Islet precursor cell (in vitro differentiated cells): ENCODE results near the gene KCNK1.
A peak's percentile ranks its signal among the peaks of the same experiment; 100 is the strongest.
"Not testable (repeated sequence)": the region's sequence is repeated elsewhere in the genome, so short reads cannot be mapped to it uniquely, and the experiment has no call there.

Experiments used
- DNase-seq: peaks from one replicate; pipeline ENCODE4 v3.0.0-alpha.2; 2018

KCNK1 gene

GRCh38 chr1:233608988-233609387, 4.9 kb upstream of the KCNK1 start:
- no peak for DNase-seq

DNA sequence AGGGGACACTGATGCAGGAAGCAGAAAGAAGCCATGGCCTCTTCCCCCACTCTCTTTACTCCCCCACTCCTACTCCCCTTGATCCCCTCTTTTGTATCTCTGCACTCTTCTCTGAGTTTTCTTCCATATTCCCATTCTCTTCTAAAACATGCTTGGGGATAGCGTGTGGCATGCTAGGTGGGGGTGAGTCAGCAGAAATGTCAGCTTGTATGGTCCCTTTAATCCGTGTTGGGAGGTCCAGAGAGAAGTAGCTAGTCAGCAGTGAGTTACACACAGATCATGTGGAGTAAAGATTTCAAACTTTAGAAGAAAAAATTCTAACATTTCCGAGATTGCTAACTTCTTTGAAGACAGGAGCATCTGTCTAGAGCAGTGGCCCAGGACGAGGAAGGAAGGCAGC, 4.0 kb upstream of the KCNK1 start:
- DNase-seq, result no peak

DNA sequence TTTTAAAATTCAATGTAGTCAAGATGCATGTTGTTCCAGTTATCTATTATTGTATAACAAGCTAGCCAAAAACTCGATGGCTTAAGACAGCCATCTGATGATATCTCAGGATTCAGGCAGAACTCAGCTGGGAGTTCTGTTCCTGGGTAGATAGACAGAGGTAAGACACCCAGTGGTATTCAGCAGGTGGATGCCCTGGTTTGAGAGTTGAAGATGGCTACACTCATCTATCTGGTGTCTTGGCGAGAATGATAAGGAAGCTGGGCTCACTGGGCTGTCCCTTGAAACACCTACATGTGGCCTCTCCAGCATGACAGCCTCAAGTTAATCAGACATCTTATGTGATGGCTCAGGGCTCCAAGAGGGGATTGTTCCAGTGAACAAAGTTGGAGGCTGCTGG, 3.3 kb upstream of the KCNK1 start:
- DNase-seq, result no peak

DNA sequence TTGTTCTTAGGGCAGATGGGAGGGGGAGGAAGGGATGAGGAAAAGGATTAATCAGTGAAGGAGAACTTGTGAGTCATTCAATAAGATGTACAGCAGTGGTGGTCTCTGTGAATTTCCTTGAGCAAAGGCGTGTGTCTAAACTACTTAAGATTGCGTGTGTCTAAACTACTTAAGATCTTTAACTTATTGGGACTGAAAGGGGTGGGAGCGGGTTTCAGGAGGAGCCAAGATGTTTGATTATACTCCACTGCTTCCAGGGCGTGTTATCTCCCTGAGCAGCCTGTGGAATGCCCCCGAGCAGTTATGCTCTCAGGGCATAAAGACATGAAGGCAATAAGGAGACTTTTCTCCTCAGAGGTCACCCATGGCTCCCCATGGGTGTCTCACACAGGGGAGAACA, 2.5 kb upstream of the KCNK1 start:
- not testable (repeated sequence) for DNase-seq

GRCh38 chr1:233614173-233614742, 352 bp downstream of the KCNK1 start:
- peak; percentile 81 for DNase-seq

DNA sequence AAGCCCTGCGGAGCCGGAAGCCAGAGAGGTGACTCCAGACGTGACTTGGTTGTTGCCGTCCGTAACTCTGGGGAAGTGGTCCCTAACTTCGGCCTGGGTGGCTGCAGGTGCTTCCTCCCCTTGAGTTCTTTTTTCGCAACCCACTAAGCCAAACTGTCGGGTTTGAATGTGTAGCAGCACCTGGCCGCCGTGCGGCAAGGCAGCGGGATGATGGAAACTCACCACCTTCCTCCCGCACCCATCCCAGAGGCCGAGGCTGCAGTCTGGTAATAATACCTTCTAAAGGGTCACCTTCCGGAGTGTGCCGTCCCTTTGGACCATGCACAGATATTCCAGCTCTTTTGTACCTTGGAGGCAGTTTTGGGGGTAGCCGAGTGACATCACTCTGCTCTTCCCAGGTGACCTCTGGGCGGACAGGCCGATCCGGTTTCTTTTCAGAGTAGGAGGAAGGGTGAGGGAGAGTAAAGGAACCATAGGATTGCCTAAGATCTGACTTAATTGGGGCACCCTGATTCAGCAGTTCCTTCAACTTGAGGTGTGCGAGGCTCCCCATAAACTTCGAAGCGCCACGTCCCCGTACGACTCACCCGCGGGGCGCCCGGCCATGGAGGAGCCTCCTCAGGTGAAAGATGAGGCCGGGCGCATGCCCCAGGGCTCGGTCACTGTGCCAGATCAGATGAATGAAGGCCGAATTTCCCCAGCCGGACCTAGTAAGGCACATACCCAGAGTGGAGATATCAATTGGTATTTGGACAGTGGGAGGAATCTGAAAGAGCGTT, 1.0 kb downstream of the KCNK1 start:
- no peak for DNase-seq

DNA sequence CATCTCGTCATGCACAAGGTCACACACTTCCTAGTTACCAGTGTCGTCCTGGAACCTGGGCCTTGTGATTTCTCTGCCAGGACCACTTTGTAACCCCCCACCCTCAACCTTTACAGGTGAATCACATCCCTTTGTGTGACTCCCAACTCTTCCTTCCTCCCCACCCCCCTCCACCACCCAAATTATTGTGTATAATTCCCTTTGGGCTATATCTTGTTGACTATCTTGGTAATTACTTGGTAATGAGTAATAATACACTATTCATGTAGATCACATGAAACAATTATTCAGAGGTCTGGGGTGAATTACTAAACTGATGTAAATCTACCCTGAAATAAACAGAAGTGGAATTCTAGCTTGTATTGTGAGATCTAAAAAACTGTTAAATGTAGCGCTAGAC, 1.7 kb downstream of the KCNK1 start:
- DNase-seq, result no peak

DNA sequence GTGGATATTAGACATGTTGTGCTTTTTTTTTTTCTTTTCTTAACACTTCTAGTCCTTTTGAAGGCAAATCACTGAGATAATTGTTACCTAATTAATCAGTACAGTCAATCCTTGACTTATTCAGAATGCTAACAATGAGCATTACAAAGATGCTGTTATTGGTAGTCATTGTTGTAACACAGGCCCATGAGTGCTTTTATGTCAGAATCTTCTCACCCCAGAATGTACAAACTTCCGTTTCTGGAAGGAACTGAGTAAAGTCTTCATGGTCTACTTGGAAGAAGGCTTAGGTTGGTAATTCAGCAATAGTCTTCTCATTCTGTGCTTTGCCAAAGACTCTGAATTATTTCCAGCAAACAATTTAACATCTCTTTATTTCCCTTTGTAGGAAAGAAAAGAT, 3.1 kb downstream of the KCNK1 start:
- DNase-seq, result no peak

DNA sequence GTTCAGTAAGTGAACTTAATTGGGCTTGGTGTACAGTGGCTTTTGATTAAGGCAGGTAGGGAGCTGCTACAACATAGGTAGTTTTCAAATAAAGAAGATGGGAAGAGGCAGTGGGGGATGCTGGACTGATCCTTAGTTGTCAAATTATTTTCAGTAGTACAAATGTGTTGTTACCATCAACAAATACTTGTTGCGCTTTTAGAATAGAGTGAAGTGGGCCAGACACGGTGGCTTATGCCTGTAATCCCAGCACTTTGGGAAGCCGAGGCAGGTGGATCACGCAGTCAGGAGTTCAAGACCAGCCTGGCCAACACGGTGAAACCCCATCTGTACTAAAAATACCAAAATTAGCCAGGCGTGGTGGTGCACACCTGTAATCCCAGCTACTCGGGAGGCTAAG, 5.5 kb downstream of the KCNK1 start:
- not testable (repeated sequence) for DNase-seq

DNA sequence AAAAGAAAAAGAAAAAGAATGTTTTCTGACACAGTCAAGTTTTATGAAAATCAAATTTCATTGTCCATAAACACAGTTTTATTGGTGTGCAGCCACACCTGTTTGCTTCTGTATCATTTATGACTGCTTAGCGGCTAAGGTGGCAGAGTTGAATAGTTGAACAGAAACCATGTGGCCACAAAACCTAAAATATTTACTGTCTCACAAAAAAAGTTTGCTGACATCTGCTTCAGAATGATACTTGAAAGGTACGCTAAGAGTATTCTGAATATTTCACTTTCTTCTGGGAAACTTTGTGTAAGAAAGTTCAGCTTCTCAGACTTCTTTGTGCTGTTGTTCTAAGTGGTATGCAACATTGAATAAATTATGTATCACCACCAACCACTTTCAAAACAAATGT, 6.2 kb downstream of the KCNK1 start:
- no peak for DNase-seq

- no peak for DNase-seq
Observed at GRCh38 chr1:233621923-233622322, 8.0 kb downstream of the KCNK1 start.

DNA sequence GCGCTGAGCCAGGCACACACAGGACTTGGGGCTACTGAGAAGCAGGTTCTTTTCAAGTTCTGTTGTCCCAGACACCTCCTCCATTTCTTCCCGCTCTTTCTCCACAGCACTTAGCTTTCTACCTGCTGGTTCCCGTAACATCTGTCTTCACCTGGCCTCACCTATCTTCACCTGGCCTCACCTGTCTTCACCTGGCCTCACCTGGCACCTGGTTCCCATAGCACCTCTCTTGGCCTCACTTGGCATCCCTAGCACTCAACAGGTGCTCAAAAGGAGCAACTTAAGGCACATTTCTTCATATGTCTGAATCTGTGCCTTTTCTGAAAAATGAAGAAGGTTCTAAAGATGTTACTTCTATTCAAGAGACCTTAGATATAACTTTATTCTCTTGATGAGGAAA, 10.4 kb downstream of the KCNK1 start:
- no peak for DNase-seq

- DNase-seq, result no peak
Observed at GRCh38 chr1:233625087-233625486, 11.2 kb downstream of the KCNK1 start.

- DNase-seq, result no peak
Observed at GRCh38 chr1:233625510-233625981, 11.6 kb downstream of the KCNK1 start.

- no peak for DNase-seq
Observed at GRCh38 chr1:233627376-233627775, 13.5 kb downstream of the KCNK1 start.

GRCh38 chr1:233627823-233628222, 13.9 kb downstream of the KCNK1 start:
- no peak for DNase-seq

DNA sequence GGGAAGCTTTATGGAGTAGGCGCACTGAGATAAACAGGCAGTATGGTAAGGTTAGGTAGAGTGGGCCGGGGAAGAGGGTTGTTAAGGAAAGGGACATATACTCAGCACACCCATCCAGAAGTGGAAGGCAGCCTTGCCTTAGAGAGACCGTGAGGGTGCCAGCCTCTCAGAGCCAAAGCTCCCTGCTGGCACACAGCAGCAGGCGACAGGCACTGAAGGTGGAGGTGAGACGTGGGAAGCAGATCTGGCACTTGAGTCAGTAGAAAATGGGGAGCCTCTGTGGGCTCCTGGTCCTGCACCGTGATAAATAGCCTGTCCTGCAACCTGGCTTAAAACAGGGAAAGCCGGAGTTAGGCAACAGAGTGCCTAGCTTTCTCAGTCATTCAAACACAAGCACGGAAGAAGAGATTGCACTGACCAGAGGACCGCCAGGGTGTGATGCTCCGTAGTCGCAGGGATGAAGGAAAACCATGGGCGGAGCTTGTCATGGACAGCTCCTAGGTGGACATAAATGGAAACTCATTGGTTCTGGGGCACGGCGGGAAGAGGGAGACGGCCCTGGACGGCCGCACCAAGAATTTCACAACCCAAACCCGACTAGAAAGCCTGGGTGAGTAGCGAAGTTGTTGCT, 15.5 kb downstream of the KCNK1 start:
- DNase-seq, result no peak

DNA sequence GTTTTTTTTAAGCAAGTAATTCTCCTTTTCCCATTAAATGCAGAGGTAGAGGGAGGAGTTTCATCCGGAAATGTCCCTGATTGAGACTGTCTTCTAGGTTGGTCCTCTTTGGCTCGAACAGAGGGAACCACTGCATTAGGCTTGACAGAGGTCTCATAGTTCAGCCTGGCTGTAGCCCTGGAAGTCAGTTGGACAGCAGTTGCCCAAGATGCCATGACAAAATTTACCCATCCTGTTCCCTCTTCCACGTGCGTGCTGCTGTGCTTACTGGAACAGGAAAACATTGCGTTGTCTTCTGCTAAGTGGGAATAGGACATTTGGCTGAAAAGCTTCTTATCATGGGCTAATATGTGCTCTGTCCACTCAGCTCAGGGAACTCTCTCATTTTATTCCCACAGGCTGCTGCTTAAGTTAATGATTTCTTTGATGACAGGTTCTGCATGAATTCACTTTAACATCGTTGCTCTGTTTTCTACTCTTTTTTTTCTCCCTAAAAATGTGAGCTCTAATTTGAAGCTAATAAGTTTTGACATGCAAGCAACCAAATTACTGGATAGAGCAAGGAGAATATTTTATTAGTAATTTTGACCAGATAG, 18.0 kb downstream of the KCNK1 start:
- no peak for DNase-seq

DNA sequence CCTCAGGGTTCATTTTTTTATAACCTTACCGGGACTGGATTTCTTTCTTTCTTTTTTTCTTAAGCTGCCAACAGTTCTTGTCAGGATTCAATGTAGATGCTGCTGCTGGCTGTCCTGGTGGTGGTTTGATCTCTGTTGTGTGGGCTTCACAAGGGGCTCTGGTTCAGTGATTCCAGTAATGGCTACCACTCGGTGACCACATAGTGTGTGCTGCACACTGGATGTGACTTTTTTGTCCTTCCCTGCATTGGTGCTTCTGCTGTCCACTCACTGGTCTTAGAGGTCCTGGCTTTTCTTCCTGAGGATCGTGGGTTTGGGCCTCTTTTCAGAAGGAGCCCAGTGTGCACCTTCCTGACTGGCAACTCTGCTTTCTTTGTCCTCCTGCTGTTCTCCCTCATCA, 18.5 kb downstream of the KCNK1 start:
- DNase-seq, result no peak

DNA sequence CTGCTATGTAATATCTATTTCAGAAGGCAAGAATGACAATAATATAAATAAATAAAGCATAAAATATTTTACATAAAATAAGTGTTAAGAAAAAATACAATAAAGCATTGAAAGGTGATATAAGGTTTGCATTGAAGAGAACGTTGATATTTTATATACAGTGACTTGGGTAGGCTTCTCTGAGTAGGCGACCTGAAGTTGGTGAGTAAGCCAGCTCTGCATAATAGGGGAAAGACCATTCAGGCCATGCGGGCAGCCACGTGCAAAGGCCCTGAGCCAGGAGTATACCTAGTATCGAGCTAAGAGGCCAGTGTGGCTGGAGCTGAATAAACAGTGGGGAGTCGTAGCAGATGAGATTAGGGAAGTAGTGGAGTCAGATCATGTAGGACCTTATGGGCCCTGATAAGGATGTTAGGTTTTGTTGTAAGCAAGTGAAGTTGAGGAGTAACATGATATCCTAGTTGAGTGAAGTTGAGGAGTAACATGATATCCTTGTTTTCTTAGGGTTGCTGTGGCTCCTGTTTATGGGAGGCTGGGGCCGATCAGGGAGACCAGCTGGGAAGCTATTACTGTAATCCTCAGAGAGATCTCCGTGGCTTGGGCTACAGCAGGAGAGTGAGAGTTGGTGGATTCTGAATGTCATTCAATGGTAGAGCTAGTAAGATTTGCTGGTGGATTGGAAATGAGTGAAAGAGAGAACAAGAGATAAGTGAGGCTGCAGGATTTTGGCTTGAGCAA, 22.0 kb downstream of the KCNK1 start:
- no peak for DNase-seq

DNA sequence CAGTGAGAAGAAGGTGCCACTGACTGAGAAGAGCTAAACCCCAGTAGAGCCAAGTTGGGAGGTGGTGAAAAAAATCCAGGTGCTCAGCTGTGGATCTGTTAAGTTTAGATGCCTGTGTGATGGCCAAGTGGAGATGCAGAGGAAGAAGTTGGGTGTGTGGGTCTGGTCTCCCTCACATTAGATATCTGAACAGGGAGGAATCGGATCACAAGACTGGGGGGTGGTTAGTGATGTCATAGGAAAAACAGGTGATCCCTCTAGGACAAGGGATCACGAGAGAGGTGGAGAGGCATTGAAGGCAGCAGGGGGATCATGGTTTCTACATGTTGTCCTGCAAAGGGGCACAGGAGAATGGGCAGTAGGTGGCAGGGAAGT, 22.6 kb downstream of the KCNK1 start:
- no peak for DNase-seq

- DNase-seq, result no peak
Observed at GRCh38 chr1:233638513-233638912, 24.6 kb downstream of the KCNK1 start.

GRCh38 chr1:233639611-233640010, 25.7 kb downstream of the KCNK1 start:
- DNase-seq, result no peak
